Left ventricle myocardium inferior (tissue), 1 donor: ENCODE results near the gene WDR31. TPM values are rescaled to one million over a fixed set of nuclear protein-coding genes. Genes with fewer than 3 reads are reported as not detected.

Experiments
- DNase-seq: peaks from one replicate; pipeline ENCODE4 v3.0.0-alpha.2; 2020
- H3K27ac ChIP-seq: fragments of 200-600 bp; replicated peaks from 2 replicates; pipeline ENCODE4 v1.8.0; 2021
- H3K27me3 ChIP-seq: fragments of 200-600 bp; 2 replicates; pipeline ENCODE4 v1.8.0; 2021; ENCODE audit warnings: low read depth
- H3K36me3 ChIP-seq: fragments of 200-600 bp; 2 replicates; pipeline ENCODE4 v1.8.0; 2021
- H3K4me1 ChIP-seq: fragments of 200-600 bp; 2 replicates; pipeline ENCODE4 v1.8.0; 2021
- H3K4me3 ChIP-seq: fragments of 200-600 bp; 2 replicates; pipeline ENCODE4 v1.8.0; 2021; ENCODE audit warnings: mild to moderate bottlenecking, moderate library complexity
- H3K9me3 ChIP-seq: fragments of 200-600 bp; replicated peaks from 2 replicates; pipeline ENCODE4 v1.8.0; 2021
- intact Hi-C: fragments of 100-400 bp; cut with micrococcal nuclease; formaldehyde crosslinking; loops from one replicate; pipeline ENCODE4 v1.11.0; 2022
- total RNA-seq: library from RNA; stranded (reverse); fragmentation: NEBNext Ultra II Directional; extraction: Animal tissue kit (Norgen Biotek cat#: 25700); gene quantifications from one replicate; pipeline ENCODE4 v1.2.1, GENCODE V29; 2021
- TF ChIP-seq, protein P1 (sequence below): fragments of 200-600 bp; IDR thresholded peaks from 2 replicates; pipeline ENCODE4 v1.8.0; 2021; ENCODE audit warnings: antibody characterized with exemption, mild to moderate bottlenecking, borderline replicate concordance
- donor health status: DM: no; HTN: yes; CAD: no; lungs with severe emphysema.

The WDR31 gene
- total RNA-seq, 1 donor from 2014 or later = 12.4 TPM

GRCh38 chr9:113274474-113275156 lies 65.5 kb downstream of the WDR31 start:
- no peak for DNase-seq
- H3K4me1 ChIP-seq = peaks cover 64% of the 10 kb centered on the region

DNA sequence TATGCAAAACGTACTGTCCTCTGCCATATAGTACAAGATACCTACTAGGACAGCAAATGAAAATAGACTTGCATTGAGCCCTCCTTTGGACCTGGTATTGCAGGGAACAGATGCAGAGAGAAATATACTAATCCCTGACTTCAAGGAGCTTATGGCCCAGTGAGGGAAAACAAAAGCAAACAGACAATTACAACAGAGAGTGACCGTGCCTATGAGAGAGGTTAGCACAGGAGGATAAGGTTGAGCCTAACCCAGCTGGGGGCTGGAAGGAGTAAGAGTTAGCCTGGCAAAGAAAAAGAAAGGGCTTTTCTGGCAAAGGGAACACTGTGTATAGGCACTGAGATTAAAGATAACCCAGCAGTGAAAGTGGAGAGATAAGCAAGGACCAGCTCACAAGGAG lies 70.2 kb downstream of the WDR31 start:
- Histone ChIP-seq H3K4me1 (peaks cover 36% of the 10 kb centered on the region), H3K4me3 (no peak overlapping the region), H3K36me3 (peaks cover 76% of the 10 kb centered on the region), H3K9me3 (no peaks in the 10 kb centered on the region), H3K27me3 (no peaks in the 10 kb centered on the region), H3K27ac (no peak overlapping the region)
- intact Hi-C loops = no loop called here
- TF ChIP-seq, protein P1, sequence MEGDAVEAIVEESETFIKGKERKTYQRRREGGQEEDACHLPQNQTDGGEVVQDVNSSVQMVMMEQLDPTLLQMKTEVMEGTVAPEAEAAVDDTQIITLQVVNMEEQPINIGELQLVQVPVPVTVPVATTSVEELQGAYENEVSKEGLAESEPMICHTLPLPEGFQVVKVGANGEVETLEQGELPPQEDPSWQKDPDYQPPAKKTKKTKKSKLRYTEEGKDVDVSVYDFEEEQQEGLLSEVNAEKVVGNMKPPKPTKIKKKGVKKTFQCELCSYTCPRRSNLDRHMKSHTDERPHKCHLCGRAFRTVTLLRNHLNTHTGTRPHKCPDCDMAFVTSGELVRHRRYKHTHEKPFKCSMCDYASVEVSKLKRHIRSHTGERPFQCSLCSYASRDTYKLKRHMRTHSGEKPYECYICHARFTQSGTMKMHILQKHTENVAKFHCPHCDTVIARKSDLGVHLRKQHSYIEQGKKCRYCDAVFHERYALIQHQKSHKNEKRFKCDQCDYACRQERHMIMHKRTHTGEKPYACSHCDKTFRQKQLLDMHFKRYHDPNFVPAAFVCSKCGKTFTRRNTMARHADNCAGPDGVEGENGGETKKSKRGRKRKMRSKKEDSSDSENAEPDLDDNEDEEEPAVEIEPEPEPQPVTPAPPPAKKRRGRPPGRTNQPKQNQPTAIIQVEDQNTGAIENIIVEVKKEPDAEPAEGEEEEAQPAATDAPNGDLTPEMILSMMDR = no peak
- no peak for DNase-seq

More at GRCh38 chr9:113274474-113275156, 65.5 kb downstream of the WDR31 start:
- TF ChIP-seq, protein P1 = peak; percentile 76
- intact Hi-C loops = no loop called here
- Histone ChIP-seq H3K4me3 (peak overlapping the region; percentile 85), H3K27ac (peak overlapping the region; percentile 94), H3K9me3 (no peaks in the 10 kb centered on the region), H3K27me3 (no peaks in the 10 kb centered on the region), H3K36me3 (peaks cover 67% of the 10 kb centered on the region)

DNA sequence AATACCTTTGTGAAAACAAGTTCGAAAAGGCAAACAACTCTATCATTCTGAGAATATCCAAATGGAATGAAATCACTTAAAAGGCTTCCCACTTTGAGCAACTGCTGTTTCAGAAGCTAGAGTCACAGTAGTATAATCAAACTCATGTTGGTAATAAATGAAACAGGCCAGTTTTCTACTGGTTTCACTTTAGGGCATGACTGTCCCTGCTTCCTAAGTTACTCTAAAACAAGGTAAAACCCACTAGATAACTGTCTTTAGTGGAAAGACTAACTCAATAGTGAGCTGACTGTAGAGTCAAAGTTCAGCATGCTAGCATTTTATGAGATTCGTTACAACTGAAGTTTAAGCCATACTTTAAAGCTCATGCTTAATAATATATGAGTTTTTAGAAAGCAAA lies 70.7 kb downstream of the WDR31 start:
- Histone ChIP-seq H3K27ac (no peak overlapping the region), H3K4me3 (no peak overlapping the region), H3K27me3 (no peaks in the 10 kb centered on the region), H3K9me3 (no peaks in the 10 kb centered on the region), H3K4me1 (peaks cover 31% of the 10 kb centered on the region), H3K36me3 (peaks cover 76% of the 10 kb centered on the region)
- DNase-seq = no peak
- intact Hi-C loops = no loop called here
- TF ChIP-seq, protein P1 = no peak

DNA sequence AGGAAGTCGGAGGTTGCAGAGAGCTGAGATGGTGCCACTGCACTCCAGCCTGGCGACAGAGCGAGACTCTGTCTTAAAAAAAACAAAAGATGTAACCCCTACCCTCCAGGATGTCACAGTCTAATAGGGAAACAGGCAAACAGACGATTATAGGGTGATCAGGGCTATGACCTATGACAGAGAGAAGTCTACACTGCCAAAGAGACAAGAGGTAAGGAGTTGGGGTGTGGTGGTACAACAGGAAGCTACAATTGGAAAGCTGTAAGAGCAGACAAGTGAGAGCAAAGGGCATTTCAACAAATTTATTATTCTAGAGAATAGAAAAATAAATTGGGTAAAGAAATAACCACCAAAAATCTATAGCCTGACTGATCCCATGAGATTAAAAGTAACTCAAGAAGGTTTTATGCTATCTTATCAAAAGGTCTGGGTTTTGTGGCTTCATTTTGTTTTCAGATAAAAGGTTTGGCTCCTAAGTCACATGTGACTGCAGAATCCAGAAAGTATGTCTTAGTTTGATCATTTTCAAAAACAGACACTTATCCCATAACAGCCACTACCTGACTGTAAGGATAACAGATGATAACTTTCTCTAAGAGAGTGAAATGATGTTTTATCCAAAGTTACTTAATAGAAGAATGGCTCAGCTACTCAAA lies 72.0 kb downstream of the WDR31 start:
- H3K27ac ChIP-seq = no peak overlapping the region
- peaks cover 73% of the 10 kb centered on the region for H3K36me3 ChIP-seq
- intact Hi-C loops = no loop called here
- peaks cover 22% of the 10 kb centered on the region for H3K4me1 ChIP-seq
- TF ChIP-seq, protein P1 = no peak
- H3K4me3 ChIP-seq = no peak overlapping the region
- H3K27me3 ChIP-seq = no peaks in the 10 kb centered on the region
- H3K9me3 ChIP-seq = no peaks in the 10 kb centered on the region
- DNase-seq = no peak

DNA sequence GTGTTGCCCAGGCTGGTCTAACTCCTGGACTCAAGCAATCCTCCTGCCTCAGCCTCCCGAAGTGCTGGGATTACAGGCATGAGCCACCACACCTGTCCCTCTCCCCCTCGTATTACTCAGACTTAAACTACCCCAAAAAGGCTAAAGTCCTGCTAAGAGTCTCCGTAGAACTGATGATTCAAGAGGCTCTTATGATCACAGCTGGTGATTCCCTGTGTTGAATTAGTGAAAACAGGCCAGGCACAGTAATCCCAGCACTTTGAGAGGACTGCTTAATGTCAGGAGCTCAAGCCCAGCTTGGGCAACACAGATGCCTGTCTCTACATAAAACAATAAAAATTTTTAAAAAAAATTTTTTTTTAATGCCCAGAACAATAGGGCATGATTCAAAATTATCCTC lies 73.9 kb downstream of the WDR31 start:
- Histone ChIP-seq H3K4me1 (peaks cover 10% of the 10 kb centered on the region), H3K27me3 (no peaks in the 10 kb centered on the region), H3K27ac (no peak overlapping the region), H3K9me3 (no peaks in the 10 kb centered on the region), H3K4me3 (no peak overlapping the region), H3K36me3 (peaks cover 70% of the 10 kb centered on the region)
- intact Hi-C loops = no loop called here
- TF ChIP-seq, protein P1 = no peak
- DNase-seq = no peak

Other genes with a start within 250 kb of the WDR31 start
- gene SLC31A2, start 189.3 kb downstream of the WDR31 start, total RNA-seq = 10.7 TPM
- 19.0 TPM for gene FKBP15, start 119.0 kb downstream of the WDR31 start, total RNA-seq
- gene SLC31A1, start 118.7 kb downstream of the WDR31 start, total RNA-seq = 12.6 TPM
- gene CDC26, start 64.7 kb downstream of the WDR31 start, total RNA-seq = 37.0 TPM
- 11.2 TPM for gene PRPF4, start 64.6 kb downstream of the WDR31 start, total RNA-seq
- gene RNF183, start 36.9 kb downstream of the WDR31 start, total RNA-seq = not detected
- gene BSPRY, start 9.3 kb upstream of the WDR31 start, total RNA-seq = 0.25 TPM
- 8.9 TPM for gene HDHD3, start 36.7 kb upstream of the WDR31 start, total RNA-seq
- 75.6 TPM for gene ALAD, start 61.0 kb upstream of the WDR31 start, total RNA-seq
- gene POLE3, start 70.4 kb upstream of the WDR31 start, total RNA-seq = 22.5 TPM
- 0.14 TPM for gene C9orf43, start 70.5 kb upstream of the WDR31 start, total RNA-seq
- 187 TPM for gene RGS3, start 123.5 kb upstream of the WDR31 start, total RNA-seq